WTC11 (cell line): Measurements from ENCODE around the gene TRIM45. TPM values are rescaled to one million over a fixed set of nuclear protein-coding genes. Genes with fewer than 3 reads are reported as not detected.

Source experiments
- ATAC-seq: fragments of 200-7000 bp; cut with Tn5 transposase; 2 replicates; pipeline ENCODE4 v1.10.0; 2021; ENCODE audit warnings: mild to moderate bottlenecking, moderate library complexity
- CTCF ChIA-PET: fragments of 300-600 bp; sonication (Branson Sonifier 250); formaldehyde crosslinking; loops from one replicate; lab custom pipeline; 2021; ENCODE audit warnings: antibody characterized with exemption; lab: Charles Lee
- POLR2A ChIA-PET: fragments of 350-600 bp; sonication (Branson Sonifier 250); formaldehyde crosslinking; loops from one replicate; lab custom pipeline; 2021; ENCODE audit warnings: antibody characterized with exemption; lab: Charles Lee
- DNase-seq: peaks from one replicate; pipeline ENCODE4 v3.0.0; 2021; ENCODE audit warnings: low spot score
- H3K27ac Mint-ChIP-seq: 2 replicates; pipeline ENCODE4 v1.8.0; 2021; ENCODE audit warnings: mixed read lengths
- H3K27me3 Mint-ChIP-seq: 2 replicates; pipeline ENCODE4 v1.8.0; 2021; ENCODE audit warnings: low read depth, mild to moderate bottlenecking, moderate library complexity, mixed read lengths
- H3K36me3 Mint-ChIP-seq: 2 replicates; pipeline ENCODE4 v1.8.0; 2021; ENCODE audit warnings: mixed read lengths
- H3K4me1 Mint-ChIP-seq: 2 replicates; pipeline ENCODE4 v1.8.0; 2022; ENCODE audit warnings: mixed read lengths
- H3K4me3 Mint-ChIP-seq: 2 replicates; pipeline ENCODE4 v1.8.0; 2021; ENCODE audit warnings: mild to moderate bottlenecking, moderate library complexity, mixed read lengths
- H3K9me3 Mint-ChIP-seq: 2 replicates; pipeline ENCODE4 v1.8.0; 2021; ENCODE audit warnings: mixed read lengths
- CREM ChIP-seq: sonication (generic); formaldehyde crosslinking; IDR thresholded peaks from 2 replicates; pipeline ENCODE4 v1.8.1; 2022; ENCODE audit warnings: mild to moderate bottlenecking, missing genetic modification reagents, moderate library complexity
- FOXK1 ChIP-seq: sonication (generic); formaldehyde crosslinking; IDR thresholded peaks from 2 replicates; pipeline ENCODE4 v1.8.0; 2022; ENCODE audit warnings: mild to moderate bottlenecking, moderate library complexity, missing genetic modification reagents
- JUN ChIP-seq: sonication (generic); formaldehyde crosslinking; IDR thresholded peaks from 2 replicates; pipeline ENCODE4 v1.8.0; 2023; ENCODE audit warnings: mild to moderate bottlenecking, missing genetic modification reagents
- NFE2L1 ChIP-seq: sonication (generic); formaldehyde crosslinking; IDR thresholded peaks from 2 replicates; pipeline ENCODE4 v1.8.1; 2023; ENCODE audit warnings: missing genetic modification reagents
- NR1H2 ChIP-seq: sonication (generic); formaldehyde crosslinking; IDR thresholded peaks from 2 replicates; pipeline ENCODE4 v1.9.0; 2021; ENCODE audit warnings: mild to moderate bottlenecking, moderate library complexity, missing genetic modification reagents
- NR3C1 ChIP-seq: sonication (generic); formaldehyde crosslinking; conservative IDR thresholded peaks from 2 replicates; pipeline ENCODE4 v1.8.1; 2023; ENCODE audit warnings: low read depth, mild to moderate bottlenecking, missing genetic modification reagents
- SP1 ChIP-seq: sonication (generic); formaldehyde crosslinking; conservative IDR thresholded peaks from 2 replicates; pipeline ENCODE4 v1.8.1; 2022; ENCODE audit warnings: missing genetic modification reagents
- total RNA-seq: library from RNA; stranded (reverse); gene quantifications from 3 replicates; pipeline ENCODE4 v1.2.3, GENCODE V29; 2021
- TF ChIP-seq, protein P1 (sequence below): sonication (generic); formaldehyde crosslinking; IDR thresholded peaks from 2 replicates; pipeline ENCODE4 v1.8.0; 2022; ENCODE audit warnings: mild to moderate bottlenecking, missing genetic modification reagents
- TF ChIP-seq, protein P2 (sequence below): fragments of 250-450 bp; sonication (Bioruptor Pico); IDR thresholded peaks from 2 replicates; pipeline ENCODE4 v1.9.0; 2021; ENCODE audit warnings: mild to moderate bottlenecking
- TF ChIP-seq, protein P3 (sequence below): fragments of 200-600 bp; IDR thresholded peaks from 2 replicates; pipeline ENCODE4 v1.8.0; 2022; ENCODE audit warnings: antibody characterized with exemption
- TF ChIP-seq, protein P4 (sequence below): sonication (generic); formaldehyde crosslinking; IDR thresholded peaks from 2 replicates; pipeline ENCODE4 v1.8.1; 2023; ENCODE audit warnings: mild to moderate bottlenecking, missing genetic modification reagents, moderate library complexity
- TF ChIP-seq, protein P5 (sequence below): sonication (generic); formaldehyde crosslinking; conservative IDR thresholded peaks from 2 replicates; pipeline ENCODE4 v1.8.1; 2022; ENCODE audit warnings: mild to moderate bottlenecking, missing genetic modification reagents
- TF ChIP-seq, protein P6 (sequence below): fragments of 250-450 bp; sonication (Bioruptor Pico); IDR thresholded peaks from 2 replicates; pipeline ENCODE4 v1.9.0; 2021; ENCODE audit warnings: moderate library complexity, mild to moderate bottlenecking, inconsistent platforms, borderline replicate concordance
- TF ChIP-seq, protein P7 (sequence below): fragments of 250-450 bp; sonication (Bioruptor Pico); IDR thresholded peaks from 2 replicates; pipeline ENCODE4 v1.9.0; 2021; ENCODE audit warnings: mild to moderate bottlenecking, borderline replicate concordance
- TF ChIP-seq, protein P8 (sequence below): sonication (generic); formaldehyde crosslinking; IDR thresholded peaks from 2 replicates; pipeline ENCODE4 v1.8.0; 2022; ENCODE audit warnings: mild to moderate bottlenecking, missing genetic modification reagents
- TF ChIP-seq, protein P9 (sequence below): sonication (generic); formaldehyde crosslinking; IDR thresholded peaks from 2 replicates; pipeline ENCODE4 v1.8.0; 2023; ENCODE audit warnings: missing genetic modification reagents, mild to moderate bottlenecking, borderline replicate concordance
- TF ChIP-seq, protein P10 (sequence below): sonication (generic); formaldehyde crosslinking; IDR thresholded peaks from 2 replicates; pipeline ENCODE4 v1.8.1; 2022; ENCODE audit warnings: low read depth, missing genetic modification reagents, borderline replicate concordance

The TRIM45 gene
- total RNA-seq, 1 experiment from 2014 or later, result 11.8 TPM

DNA sequence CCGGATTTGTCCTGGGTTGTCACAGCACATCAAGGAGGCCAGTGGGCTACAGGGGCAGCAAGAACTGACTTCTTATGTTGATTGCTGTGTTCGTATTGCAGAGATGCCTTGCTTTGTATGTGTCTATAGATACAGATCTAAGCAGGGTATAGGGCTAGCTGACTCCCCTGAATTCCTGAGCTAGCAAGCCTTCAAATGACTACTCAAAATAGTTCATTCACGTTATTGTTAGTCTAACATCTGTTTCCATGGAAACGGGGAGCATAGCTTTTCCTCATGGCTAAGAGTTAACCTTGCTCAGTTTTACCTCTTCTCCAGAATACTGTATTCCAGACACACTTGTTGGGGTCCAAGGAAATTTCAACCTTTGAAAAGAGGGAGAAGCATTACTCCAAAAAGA, 24.1 kb downstream of the TRIM45 start:
- peaks cover 14% of the 10 kb centered on the region for H3K4me1 Mint-ChIP-seq
- peaks cover 83% of the 10 kb centered on the region for H3K36me3 Mint-ChIP-seq
- H3K27ac Mint-ChIP-seq, result 0 out of 2 replicates have a peak overlapping the region, but pooled peaks have one; percentile 61
- H3K4me3 Mint-ChIP-seq, result no peak overlapping the region
- no peak for ATAC-seq
- ChIA-PET CTCF (no interaction called here), POLR2A (no interaction called here)
- no peak for DNase-seq
- H3K9me3 Mint-ChIP-seq, result no peaks in the 10 kb centered on the region
- H3K27me3 Mint-ChIP-seq, result no peaks in the 10 kb centered on the region
- TF ChIP-seq, protein P1, sequence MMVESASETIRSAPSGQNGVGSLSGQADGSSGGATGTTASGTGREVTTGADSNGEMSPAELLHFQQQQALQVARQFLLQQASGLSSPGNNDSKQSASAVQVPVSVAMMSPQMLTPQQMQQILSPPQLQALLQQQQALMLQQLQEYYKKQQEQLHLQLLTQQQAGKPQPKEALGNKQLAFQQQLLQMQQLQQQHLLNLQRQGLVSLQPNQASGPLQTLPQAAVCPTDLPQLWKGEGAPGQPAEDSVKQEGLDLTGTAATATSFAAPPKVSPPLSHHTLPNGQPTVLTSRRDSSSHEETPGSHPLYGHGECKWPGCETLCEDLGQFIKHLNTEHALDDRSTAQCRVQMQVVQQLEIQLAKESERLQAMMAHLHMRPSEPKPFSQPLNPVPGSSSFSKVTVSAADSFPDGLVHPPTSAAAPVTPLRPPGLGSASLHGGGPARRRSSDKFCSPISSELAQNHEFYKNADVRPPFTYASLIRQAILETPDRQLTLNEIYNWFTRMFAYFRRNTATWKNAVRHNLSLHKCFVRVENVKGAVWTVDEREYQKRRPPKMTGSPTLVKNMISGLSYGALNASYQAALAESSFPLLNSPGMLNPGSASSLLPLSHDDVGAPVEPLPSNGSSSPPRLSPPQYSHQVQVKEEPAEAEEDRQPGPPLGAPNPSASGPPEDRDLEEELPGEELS (CRISPR knock-in tag), result no peak
- TF ChIP-seq FOXK1 (CRISPR knock-in tag) (no peak), JUN (CRISPR knock-in tag) (no peak), NR3C1 (CRISPR knock-in tag) (no peak), NFE2L1 (CRISPR knock-in tag) (no peak), NR1H2 (CRISPR knock-in tag) (no peak), SP1 (CRISPR knock-in tag) (no peak), CREM (CRISPR knock-in tag) (no peak)
- TF ChIP-seq, protein P2, sequence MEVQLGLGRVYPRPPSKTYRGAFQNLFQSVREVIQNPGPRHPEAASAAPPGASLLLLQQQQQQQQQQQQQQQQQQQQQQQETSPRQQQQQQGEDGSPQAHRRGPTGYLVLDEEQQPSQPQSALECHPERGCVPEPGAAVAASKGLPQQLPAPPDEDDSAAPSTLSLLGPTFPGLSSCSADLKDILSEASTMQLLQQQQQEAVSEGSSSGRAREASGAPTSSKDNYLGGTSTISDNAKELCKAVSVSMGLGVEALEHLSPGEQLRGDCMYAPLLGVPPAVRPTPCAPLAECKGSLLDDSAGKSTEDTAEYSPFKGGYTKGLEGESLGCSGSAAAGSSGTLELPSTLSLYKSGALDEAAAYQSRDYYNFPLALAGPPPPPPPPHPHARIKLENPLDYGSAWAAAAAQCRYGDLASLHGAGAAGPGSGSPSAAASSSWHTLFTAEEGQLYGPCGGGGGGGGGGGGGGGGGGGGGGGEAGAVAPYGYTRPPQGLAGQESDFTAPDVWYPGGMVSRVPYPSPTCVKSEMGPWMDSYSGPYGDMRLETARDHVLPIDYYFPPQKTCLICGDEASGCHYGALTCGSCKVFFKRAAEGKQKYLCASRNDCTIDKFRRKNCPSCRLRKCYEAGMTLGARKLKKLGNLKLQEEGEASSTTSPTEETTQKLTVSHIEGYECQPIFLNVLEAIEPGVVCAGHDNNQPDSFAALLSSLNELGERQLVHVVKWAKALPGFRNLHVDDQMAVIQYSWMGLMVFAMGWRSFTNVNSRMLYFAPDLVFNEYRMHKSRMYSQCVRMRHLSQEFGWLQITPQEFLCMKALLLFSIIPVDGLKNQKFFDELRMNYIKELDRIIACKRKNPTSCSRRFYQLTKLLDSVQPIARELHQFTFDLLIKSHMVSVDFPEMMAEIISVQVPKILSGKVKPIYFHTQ, result no peak
- TF ChIP-seq, protein P3, sequence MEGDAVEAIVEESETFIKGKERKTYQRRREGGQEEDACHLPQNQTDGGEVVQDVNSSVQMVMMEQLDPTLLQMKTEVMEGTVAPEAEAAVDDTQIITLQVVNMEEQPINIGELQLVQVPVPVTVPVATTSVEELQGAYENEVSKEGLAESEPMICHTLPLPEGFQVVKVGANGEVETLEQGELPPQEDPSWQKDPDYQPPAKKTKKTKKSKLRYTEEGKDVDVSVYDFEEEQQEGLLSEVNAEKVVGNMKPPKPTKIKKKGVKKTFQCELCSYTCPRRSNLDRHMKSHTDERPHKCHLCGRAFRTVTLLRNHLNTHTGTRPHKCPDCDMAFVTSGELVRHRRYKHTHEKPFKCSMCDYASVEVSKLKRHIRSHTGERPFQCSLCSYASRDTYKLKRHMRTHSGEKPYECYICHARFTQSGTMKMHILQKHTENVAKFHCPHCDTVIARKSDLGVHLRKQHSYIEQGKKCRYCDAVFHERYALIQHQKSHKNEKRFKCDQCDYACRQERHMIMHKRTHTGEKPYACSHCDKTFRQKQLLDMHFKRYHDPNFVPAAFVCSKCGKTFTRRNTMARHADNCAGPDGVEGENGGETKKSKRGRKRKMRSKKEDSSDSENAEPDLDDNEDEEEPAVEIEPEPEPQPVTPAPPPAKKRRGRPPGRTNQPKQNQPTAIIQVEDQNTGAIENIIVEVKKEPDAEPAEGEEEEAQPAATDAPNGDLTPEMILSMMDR, result no peak
- TF ChIP-seq, protein P4, sequence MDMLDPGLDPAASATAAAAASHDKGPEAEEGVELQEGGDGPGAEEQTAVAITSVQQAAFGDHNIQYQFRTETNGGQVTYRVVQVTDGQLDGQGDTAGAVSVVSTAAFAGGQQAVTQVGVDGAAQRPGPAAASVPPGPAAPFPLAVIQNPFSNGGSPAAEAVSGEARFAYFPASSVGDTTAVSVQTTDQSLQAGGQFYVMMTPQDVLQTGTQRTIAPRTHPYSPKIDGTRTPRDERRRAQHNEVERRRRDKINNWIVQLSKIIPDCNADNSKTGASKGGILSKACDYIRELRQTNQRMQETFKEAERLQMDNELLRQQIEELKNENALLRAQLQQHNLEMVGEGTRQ (CRISPR knock-in tag), result no peak
- TF ChIP-seq, protein P5, sequence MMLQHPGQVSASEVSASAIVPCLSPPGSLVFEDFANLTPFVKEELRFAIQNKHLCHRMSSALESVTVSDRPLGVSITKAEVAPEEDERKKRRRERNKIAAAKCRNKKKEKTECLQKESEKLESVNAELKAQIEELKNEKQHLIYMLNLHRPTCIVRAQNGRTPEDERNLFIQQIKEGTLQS (CRISPR knock-in tag), result no peak
- TF ChIP-seq, protein P6, sequence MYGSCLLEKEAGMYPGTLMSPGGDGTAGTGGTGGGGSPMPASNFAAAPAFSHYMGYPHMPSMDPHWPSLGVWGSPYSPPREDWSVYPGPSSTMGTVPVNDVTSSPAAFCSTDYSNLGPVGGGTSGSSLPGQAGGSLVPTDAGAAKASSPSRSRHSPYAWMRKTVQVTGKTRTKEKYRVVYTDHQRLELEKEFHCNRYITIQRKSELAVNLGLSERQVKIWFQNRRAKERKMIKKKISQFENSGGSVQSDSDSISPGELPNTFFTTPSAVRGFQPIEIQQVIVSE (CRISPR knock-in tag), result no peak
- TF ChIP-seq, protein P7, sequence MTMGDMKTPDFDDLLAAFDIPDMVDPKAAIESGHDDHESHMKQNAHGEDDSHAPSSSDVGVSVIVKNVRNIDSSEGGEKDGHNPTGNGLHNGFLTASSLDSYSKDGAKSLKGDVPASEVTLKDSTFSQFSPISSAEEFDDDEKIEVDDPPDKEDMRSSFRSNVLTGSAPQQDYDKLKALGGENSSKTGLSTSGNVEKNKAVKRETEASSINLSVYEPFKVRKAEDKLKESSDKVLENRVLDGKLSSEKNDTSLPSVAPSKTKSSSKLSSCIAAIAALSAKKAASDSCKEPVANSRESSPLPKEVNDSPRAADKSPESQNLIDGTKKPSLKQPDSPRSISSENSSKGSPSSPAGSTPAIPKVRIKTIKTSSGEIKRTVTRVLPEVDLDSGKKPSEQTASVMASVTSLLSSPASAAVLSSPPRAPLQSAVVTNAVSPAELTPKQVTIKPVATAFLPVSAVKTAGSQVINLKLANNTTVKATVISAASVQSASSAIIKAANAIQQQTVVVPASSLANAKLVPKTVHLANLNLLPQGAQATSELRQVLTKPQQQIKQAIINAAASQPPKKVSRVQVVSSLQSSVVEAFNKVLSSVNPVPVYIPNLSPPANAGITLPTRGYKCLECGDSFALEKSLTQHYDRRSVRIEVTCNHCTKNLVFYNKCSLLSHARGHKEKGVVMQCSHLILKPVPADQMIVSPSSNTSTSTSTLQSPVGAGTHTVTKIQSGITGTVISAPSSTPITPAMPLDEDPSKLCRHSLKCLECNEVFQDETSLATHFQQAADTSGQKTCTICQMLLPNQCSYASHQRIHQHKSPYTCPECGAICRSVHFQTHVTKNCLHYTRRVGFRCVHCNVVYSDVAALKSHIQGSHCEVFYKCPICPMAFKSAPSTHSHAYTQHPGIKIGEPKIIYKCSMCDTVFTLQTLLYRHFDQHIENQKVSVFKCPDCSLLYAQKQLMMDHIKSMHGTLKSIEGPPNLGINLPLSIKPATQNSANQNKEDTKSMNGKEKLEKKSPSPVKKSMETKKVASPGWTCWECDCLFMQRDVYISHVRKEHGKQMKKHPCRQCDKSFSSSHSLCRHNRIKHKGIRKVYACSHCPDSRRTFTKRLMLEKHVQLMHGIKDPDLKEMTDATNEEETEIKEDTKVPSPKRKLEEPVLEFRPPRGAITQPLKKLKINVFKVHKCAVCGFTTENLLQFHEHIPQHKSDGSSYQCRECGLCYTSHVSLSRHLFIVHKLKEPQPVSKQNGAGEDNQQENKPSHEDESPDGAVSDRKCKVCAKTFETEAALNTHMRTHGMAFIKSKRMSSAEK (CRISPR knock-in tag), result no peak
- TF ChIP-seq, protein P8, sequence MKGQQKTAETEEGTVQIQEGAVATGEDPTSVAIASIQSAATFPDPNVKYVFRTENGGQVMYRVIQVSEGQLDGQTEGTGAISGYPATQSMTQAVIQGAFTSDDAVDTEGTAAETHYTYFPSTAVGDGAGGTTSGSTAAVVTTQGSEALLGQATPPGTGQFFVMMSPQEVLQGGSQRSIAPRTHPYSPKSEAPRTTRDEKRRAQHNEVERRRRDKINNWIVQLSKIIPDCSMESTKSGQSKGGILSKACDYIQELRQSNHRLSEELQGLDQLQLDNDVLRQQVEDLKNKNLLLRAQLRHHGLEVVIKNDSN, result no peak
- TF ChIP-seq, protein P9, sequence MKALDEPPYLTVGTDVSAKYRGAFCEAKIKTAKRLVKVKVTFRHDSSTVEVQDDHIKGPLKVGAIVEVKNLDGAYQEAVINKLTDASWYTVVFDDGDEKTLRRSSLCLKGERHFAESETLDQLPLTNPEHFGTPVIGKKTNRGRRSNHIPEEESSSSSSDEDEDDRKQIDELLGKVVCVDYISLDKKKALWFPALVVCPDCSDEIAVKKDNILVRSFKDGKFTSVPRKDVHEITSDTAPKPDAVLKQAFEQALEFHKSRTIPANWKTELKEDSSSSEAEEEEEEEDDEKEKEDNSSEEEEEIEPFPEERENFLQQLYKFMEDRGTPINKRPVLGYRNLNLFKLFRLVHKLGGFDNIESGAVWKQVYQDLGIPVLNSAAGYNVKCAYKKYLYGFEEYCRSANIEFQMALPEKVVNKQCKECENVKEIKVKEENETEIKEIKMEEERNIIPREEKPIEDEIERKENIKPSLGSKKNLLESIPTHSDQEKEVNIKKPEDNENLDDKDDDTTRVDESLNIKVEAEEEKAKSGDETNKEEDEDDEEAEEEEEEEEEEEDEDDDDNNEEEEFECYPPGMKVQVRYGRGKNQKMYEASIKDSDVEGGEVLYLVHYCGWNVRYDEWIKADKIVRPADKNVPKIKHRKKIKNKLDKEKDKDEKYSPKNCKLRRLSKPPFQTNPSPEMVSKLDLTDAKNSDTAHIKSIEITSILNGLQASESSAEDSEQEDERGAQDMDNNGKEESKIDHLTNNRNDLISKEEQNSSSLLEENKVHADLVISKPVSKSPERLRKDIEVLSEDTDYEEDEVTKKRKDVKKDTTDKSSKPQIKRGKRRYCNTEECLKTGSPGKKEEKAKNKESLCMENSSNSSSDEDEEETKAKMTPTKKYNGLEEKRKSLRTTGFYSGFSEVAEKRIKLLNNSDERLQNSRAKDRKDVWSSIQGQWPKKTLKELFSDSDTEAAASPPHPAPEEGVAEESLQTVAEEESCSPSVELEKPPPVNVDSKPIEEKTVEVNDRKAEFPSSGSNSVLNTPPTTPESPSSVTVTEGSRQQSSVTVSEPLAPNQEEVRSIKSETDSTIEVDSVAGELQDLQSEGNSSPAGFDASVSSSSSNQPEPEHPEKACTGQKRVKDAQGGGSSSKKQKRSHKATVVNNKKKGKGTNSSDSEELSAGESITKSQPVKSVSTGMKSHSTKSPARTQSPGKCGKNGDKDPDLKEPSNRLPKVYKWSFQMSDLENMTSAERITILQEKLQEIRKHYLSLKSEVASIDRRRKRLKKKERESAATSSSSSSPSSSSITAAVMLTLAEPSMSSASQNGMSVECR (CRISPR knock-in tag), result no peak
- TF ChIP-seq, protein P10, sequence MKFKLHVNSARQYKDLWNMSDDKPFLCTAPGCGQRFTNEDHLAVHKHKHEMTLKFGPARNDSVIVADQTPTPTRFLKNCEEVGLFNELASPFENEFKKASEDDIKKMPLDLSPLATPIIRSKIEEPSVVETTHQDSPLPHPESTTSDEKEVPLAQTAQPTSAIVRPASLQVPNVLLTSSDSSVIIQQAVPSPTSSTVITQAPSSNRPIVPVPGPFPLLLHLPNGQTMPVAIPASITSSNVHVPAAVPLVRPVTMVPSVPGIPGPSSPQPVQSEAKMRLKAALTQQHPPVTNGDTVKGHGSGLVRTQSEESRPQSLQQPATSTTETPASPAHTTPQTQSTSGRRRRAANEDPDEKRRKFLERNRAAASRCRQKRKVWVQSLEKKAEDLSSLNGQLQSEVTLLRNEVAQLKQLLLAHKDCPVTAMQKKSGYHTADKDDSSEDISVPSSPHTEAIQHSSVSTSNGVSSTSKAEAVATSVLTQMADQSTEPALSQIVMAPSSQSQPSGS (CRISPR knock-in tag), result no peak
